Neural cell (in vitro differentiated cells): ENCODE results near the gene CCL27. TPM values are rescaled to one million over a fixed set of nuclear protein-coding genes. Genes with fewer than 3 reads are reported as not detected.

Source experiments
- H2AFZ ChIP-seq: fragments of 200-600, 300-800 bp; sonication (generic), shearing (Covaris generic); 2 replicates; pipeline ENCODE4 v1.6.0; 2014; ENCODE audit warnings: low read depth, mild to moderate bottlenecking, antibody characterized with exemption, low read length, moderate library complexity
- H3F3A ChIP-seq: fragments of 200-600 bp; shearing (Covaris generic); 2 replicates; pipeline ENCODE4 v1.6.1; 2016; ENCODE audit warnings: mild to moderate bottlenecking, moderate library complexity, mixed read lengths, antibody characterized with exemption, low read length; ENCODE audit not compliant: insufficient read depth, poor library complexity, severe bottlenecking
- H3K27ac ChIP-seq: fragments of 200-600, 300-800 bp; sonication (generic), shearing (Covaris generic); 2 replicates; pipeline ENCODE4 v1.5.1; 2014; ENCODE audit warnings: mild to moderate bottlenecking, low read length, moderate library complexity
- H3K27me3 ChIP-seq: fragments of 300-800, 200-600 bp; sonication (generic), shearing (Covaris generic); 2 replicates; pipeline ENCODE4 v1.6.0; 2014; ENCODE audit warnings: mild to moderate bottlenecking, low read depth, low read length, moderate library complexity; ENCODE audit not compliant: insufficient read depth
- H3K36me3 ChIP-seq: fragments of 300-800, 200-600 bp; sonication (generic), shearing (Covaris generic); 2 replicates; pipeline ENCODE4 v1.5.1; 2014; ENCODE audit warnings: mild to moderate bottlenecking, antibody characterized with exemption, low read length, moderate library complexity; ENCODE audit not compliant: insufficient read depth
- H3K4me2 ChIP-seq: fragments of 300-800, 200-600 bp; sonication (generic), shearing (Covaris generic); 2 replicates; pipeline ENCODE4 v1.6.0; 2014; ENCODE audit warnings: mild to moderate bottlenecking, low read length
- H3K4me3 ChIP-seq: fragments of 300-800, 200-600 bp; sonication (generic), shearing (Covaris generic); 2 replicates; pipeline ENCODE4 v1.5.1; 2014; ENCODE audit warnings: mild to moderate bottlenecking, low read length, moderate library complexity
- H3K79me2 ChIP-seq: fragments of 200-600 bp; shearing (Covaris generic); replicated peaks from 2 replicates; pipeline ENCODE4 v1.6.0; 2014; ENCODE audit warnings: mild to moderate bottlenecking, low read length, moderate library complexity; ENCODE audit not compliant: insufficient read depth
- H3K9ac ChIP-seq: fragments of 300-800, 200-600 bp; sonication (generic), shearing (Covaris generic); 2 replicates; pipeline ENCODE4 v1.6.1; 2016; ENCODE audit warnings: mild to moderate bottlenecking, low read length, mixed read lengths
- H3K9me2 ChIP-seq: fragments of 200-600 bp; shearing (Covaris generic); 2 replicates; pipeline ENCODE4 v1.6.1; 2016; ENCODE audit warnings: mild to moderate bottlenecking, low read length, mixed read lengths; ENCODE audit not compliant: insufficient read depth
- H3K9me3 ChIP-seq: fragments of 200-600, 300-800 bp; sonication (generic), shearing (Covaris generic); 2 replicates; pipeline ENCODE4 v1.6.1; 2016; ENCODE audit warnings: mild to moderate bottlenecking, mixed run types, low read length, moderate library complexity, mixed read lengths
- H4K20me1 ChIP-seq: fragments of 200-600 bp; shearing (Covaris generic); 2 replicates; pipeline ENCODE4 v1.6.1; 2016; ENCODE audit warnings: mild to moderate bottlenecking, mixed run types; ENCODE audit not compliant: insufficient read depth
- CTCF ChIP-seq: fragments of 450-650 bp; IDR thresholded peaks from 2 replicates; pipeline ENCODE4 v1.5.1; 2014; ENCODE audit warnings: antibody characterized with exemption, mild to moderate bottlenecking, moderate library complexity; ENCODE audit not compliant: poor library complexity, severe bottlenecking
- EP300 ChIP-seq: fragments of 450-650 bp; conservative IDR thresholded peaks from 2 replicates; pipeline ENCODE4 v1.6.1; 2014; ENCODE audit warnings: antibody characterized with exemption, mild to moderate bottlenecking, moderate library complexity; ENCODE audit not compliant: poor library complexity, severe bottlenecking
- EZH2 ChIP-seq: fragments of 200-600, 300-800 bp; shearing (Covaris generic), sonication (generic); IDR thresholded peaks from 2 replicates; pipeline ENCODE4 v1.6.1; 2014; ENCODE audit warnings: antibody characterized with exemption, low read length, borderline replicate concordance, mild to moderate bottlenecking; ENCODE audit not compliant: insufficient read depth, poor library complexity, severe bottlenecking
- MXI1 ChIP-seq: fragments of 450-650 bp; conservative IDR thresholded peaks from 2 replicates; pipeline ENCODE4 v1.6.1; 2014; ENCODE audit warnings: antibody characterized with exemption, mild to moderate bottlenecking; ENCODE audit not compliant: poor library complexity, severe bottlenecking
- POLR2AphosphoS5 ChIP-seq: IDR thresholded peaks from 2 replicates; pipeline ENCODE4 v1.6.1; 2012
- RAD21 ChIP-seq: fragments of 450-650 bp; conservative IDR thresholded peaks from 2 replicates; pipeline ENCODE4 v1.6.1; 2014; ENCODE audit warnings: antibody characterized with exemption, mild to moderate bottlenecking, moderate library complexity
- REST ChIP-seq: IDR thresholded peaks from 2 replicates; pipeline ENCODE4 v1.6.1; 2012; ENCODE audit warnings: borderline replicate concordance
- SMC3 ChIP-seq: fragments of 450-650 bp; conservative IDR thresholded peaks from 2 replicates; pipeline ENCODE4 v1.6.1; 2014; ENCODE audit warnings: antibody characterized with exemption, mild to moderate bottlenecking, moderate library complexity; ENCODE audit not compliant: poor library complexity
- TAF1 ChIP-seq: IDR thresholded peaks from 2 replicates; pipeline ENCODE4 v1.6.1; 2012; ENCODE audit warnings: low read depth
- polyA plus RNA-seq: library from polyadenylated mRNA; depleted of rRNA; stranded (reverse); fragments of >200 nt; gene quantifications from 2 replicates; pipeline ENCODE4 v1.2.3, GENCODE V29; 2014

CCL27 gene
- polyA plus RNA-seq, 1 donor from 2014 or later: 0.82 TPM

GRCh38 chr9:34687276-34688030, 25.0 kb upstream of the CCL27 start:
- TF ChIP-seq CTCF: no peak
- TF ChIP-seq REST: no peak
- TF ChIP-seq EP300: no peak
- TF ChIP-seq MXI1: no peak
- no peak for TF ChIP-seq RAD21
- TF ChIP-seq POLR2AphosphoS5: no peak
- no peak for TF ChIP-seq TAF1
- no peak for TF ChIP-seq EZH2
- no peak for TF ChIP-seq SMC3
- Histone ChIP-seq H4K20me1 (no peaks in the 10 kb centered on the region), H3K9me3 (no peaks in the 10 kb centered on the region), H3F3A (no peaks in the 10 kb centered on the region), H3K4me2 (no peak overlapping the region), H3K36me3 (no peaks in the 10 kb centered on the region), H3K9ac (no peak overlapping the region), H3K4me3 (no peak overlapping the region), H3K27me3 (no peaks in the 10 kb centered on the region), H2AFZ (no peak overlapping the region), H3K79me2 (no peaks in the 10 kb centered on the region), H3K9me2 (no peaks in the 10 kb centered on the region), H3K27ac (no peak overlapping the region)

- Histone ChIP-seq H3K79me2 (no peaks in the 10 kb centered on the region), H3K9me3 (no peaks in the 10 kb centered on the region), H4K20me1 (no peaks in the 10 kb centered on the region), H3F3A (no peaks in the 10 kb centered on the region), H2AFZ (no peak overlapping the region), H3K4me3 (no peak overlapping the region), H3K36me3 (no peaks in the 10 kb centered on the region), H3K9me2 (no peaks in the 10 kb centered on the region), H3K4me2 (no peak overlapping the region), H3K9ac (no peak overlapping the region), H3K27me3 (no peaks in the 10 kb centered on the region), H3K27ac (no peak overlapping the region)
- no peak for TF ChIP-seq REST
- no peak for TF ChIP-seq SMC3
- TF ChIP-seq MXI1: no peak
- no peak for TF ChIP-seq POLR2AphosphoS5
- no peak for TF ChIP-seq EZH2
- no peak for TF ChIP-seq EP300
- no peak for TF ChIP-seq RAD21
- no peak for TF ChIP-seq CTCF
- no peak for TF ChIP-seq TAF1
Measured at GRCh38 chr9:34686732-34687131, 24.3 kb upstream of the CCL27 start.
